ENCODE measurements around the gene GPBP1.
A peak's percentile ranks its signal among the peaks of the same experiment; 100 is the strongest.
"Not testable (repeated sequence)": the region's sequence is repeated elsewhere in the genome, so short reads cannot be mapped to it uniquely, and the experiment has no call there.

GPBP1 gene

DNA sequence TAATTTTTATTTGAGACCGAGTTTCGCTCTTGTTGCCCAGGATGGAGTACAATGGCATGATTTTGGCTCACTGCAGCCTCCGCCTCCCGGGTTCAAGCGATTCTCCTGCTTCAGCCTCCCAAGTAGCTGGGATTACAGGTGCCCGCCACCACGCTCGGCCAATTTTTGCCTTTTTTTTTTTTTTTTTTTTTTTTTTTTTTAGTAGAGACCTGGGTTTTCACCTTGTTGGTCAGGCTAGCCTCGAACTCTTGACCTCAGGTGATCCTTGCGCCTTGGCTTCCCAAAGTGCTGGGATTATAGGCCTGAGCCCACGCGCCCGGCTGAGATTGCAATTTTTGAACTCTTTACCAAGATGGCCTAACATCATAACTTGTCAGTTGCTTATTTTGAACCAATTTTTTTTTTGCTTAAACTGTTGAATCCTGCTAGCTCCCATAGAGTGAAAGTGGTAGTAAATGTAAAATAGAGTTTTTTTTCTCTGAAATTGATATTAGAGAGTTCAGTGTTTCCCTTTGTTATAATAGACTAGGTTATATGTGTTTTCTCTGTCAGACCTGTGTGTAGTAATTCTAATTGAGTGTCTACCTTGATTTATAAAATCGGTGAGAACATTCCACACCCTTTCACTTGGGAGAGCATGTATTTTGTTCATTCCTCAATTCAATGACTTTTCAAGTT lies 3.8 kb downstream of the GPBP1 start:
- DNase-seq: no peak

DNA sequence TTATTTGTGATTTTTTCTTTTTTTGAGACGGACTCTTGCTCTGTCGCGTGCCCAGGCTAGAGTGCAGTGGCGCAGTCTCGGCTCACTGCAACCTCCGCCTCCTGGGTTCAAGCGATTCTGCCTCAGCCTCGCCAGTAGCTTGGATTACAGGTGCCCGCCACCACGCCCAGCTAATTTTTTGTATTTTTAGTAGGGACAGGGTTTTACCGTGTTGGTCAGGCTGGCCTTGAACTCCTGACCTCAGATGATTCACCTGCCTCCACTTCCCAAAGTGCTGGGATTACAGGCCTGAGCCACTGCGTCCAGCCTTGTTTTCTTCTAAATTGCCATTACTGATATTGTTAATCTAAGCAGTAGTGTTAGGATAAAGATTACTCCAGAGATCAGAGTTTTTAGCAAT lies 4.4 kb downstream of the GPBP1 start:
- DNase-seq: not testable (repeated sequence)

DNA sequence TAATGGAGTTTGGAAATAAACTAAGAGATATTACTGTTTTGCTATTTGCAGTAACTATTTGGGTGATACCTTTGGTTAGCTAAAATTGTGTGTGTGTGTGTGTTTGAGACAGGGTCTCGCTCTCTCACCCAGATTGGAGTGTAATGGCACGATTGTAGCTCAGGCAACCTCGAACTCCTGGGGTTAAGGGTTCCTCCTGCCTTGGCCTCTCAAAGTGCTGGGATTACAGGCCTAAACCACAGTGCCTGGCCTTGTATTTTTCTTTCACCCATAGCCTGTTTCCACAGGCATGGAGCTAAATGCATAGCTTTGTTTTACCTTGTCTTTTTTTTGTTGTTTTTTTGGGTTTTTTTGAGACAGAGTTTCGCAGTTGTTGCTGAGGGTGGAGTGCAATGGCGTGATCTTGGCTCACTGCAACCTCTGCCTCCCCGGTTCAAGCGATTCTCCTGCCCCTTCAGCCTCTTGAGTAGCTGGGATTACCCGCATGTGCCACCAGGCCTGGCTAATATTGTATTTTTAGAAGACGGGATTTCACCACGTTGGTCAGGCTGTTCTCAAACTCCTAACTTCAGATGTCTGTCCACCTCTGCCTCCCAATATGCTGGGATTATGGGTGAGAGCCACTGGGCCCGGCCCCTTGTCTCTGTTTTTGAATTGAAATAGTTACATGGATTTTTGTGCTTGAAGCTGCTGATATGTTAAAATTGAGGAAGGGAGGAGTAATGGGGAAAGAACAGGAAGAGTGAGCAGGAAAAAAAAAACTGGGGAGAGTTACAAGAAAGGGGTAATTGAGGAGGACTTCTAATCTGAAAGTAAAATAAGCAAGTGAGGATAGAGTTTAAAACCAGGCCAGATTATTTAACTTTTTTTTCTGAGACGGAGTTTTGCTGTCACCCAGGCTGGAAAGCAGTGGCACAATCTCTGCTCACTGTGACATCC lies 5.7 kb downstream of the GPBP1 start:
- no peak for DNase-seq

DNA sequence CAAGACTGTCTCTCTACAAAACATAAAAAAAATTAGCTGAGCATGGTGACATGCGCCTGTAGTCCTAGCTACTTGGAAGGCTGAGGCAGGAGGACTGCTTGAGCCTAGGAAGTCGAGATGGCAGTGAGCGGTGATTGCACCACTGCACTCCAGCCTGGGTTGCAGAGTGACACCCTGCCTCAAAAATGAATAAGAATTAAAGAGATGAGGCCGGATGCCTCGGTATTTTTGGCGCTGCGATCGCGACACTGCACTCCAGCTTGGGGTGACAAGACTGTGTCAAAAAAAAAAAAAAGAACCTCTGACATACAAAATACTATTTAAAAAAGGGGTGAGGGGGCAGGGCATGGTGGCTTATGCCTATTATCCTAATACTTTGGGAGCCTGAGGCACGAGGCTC lies 7.3 kb downstream of the GPBP1 start:
- DNase-seq: no peak

DNA sequence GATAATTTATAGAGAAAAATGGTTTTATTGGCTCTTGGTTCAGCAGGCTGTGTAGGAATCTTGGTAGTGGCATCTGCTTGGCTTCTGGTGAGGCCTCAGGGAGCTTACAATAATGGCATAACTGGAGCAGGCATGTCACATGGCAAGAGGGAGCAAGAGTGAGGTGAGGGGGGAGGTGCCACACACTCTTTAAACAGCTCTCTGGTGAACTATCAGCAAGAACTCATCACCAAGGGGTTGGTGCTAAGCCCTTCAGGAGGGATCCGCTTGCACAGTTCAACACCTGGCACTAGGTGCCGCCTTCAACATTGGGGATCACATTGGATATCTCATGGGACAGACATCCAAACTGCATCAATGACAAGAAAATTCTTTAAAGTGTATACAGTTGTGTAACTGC lies 10.5 kb downstream of the GPBP1 start:
- no peak for DNase-seq

DNA sequence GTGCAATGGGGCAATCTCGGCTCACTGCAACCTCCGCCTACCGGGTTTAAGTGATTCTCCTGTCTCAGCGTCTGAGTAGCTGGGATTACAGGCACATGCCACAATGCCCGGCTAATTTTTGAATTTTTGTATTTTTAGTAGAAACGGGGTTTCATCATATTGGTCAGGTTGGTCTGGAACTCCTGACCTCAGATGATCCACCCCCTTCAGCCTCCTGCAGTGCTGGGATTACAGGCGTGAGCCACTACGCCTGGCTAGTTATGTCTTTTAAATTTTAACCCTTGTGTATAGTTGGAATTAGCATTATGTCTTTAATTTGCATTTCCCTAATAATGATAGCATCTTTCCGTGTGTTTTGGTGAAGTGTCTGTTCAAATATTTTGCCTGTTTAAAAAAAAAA lies 11.5 kb downstream of the GPBP1 start:
- no peak for DNase-seq

DNA sequence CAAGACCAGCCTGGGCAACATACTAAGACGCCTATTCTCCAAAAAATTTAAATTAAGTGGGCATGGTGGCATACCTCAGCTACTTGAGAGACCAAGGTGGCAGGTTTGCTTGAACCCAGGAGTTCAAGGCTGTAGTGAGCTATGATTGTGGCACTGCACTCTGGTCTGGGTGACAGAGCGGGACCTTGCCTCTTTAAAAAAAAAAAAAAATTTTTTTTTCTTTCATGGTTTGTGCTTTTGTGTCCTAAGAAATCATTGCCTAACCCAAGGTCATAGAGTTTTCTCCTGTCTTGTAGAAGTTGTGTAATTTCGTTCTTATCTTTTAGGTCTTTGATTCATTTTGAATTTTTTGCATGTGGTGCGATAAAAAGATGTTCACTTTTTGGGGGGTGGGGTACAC lies 12.3 kb downstream of the GPBP1 start:
- no peak for DNase-seq

DNA sequence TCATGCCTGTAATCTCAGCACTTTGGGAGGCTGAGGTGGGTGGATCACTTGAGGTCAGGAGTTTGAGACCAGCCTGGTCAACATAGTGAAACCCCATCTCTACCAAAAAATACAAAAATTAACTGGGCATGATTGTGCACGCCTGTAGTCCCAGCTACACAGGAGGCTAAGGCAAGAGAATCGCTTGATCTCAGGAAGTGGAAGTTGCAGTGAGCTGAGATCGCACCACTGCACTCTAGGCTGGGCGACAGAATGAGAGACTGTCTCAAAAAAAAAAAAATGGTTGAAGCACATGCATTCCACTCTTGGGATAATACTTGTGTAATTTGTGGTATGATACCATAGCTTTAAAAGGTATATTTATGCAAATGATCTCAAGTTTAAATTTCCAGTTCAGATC lies 14.1 kb downstream of the GPBP1 start:
- not testable (repeated sequence) for DNase-seq

DNA sequence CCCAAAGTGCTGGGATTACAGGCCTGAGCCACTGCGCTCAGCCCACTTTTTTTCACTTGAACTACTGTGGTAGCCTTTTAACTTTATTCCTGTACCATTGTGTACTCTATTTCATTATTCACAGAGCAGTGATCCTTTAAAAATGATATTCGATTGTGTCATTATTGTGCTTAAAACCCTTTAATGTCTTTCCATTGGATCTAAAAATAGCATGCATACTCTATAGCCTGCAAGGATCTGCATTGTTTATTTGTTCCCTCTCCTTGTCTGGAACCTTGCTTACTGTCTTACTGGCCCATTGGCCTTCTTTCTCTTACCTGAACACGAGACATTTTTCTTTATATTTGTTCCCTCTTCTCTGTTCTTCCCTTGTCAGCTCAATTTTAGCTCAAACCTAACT lies 15.7 kb downstream of the GPBP1 start:
- DNase-seq: no peak

DNA sequence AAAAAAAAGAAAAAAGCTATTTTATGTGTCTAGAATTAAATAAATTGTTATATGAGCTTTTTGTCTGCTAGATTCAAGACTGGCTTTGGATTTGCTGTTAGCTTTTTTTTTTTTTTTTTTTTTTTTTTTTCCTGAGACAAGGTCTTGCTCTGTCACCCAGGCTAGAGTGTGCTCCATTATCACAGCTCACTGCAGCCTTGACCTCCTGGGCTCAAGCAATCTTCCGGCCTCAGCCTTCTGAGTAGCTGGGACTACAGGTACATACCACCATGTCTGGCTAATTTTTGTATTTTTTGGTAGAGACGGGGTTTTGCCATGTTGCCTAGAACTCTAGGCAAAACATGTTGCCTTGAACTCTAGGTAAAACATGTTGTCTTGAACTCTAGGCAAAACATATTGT lies 16.7 kb downstream of the GPBP1 start:
- DNase-seq: no peak

DNA sequence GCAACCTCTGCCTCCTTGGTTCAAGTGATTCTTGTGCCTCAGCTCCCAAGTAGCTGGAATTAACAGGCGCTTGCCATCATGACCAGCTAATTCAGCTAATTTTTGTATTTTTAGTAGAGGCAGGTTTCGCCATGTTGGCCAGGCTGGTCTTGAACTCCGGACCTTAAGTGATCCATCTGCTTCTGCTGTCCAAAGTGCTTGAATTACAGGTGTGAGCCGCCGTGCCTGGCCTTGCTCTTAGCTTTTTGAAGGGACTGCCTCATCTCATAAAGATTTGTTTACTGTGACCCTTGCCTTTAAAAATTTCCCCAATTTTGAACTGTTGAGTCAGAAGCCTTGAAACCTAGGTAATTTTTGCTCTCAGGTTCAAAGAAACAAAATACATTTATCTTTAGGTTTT lies 17.3 kb downstream of the GPBP1 start:
- DNase-seq: no peak

DNA sequence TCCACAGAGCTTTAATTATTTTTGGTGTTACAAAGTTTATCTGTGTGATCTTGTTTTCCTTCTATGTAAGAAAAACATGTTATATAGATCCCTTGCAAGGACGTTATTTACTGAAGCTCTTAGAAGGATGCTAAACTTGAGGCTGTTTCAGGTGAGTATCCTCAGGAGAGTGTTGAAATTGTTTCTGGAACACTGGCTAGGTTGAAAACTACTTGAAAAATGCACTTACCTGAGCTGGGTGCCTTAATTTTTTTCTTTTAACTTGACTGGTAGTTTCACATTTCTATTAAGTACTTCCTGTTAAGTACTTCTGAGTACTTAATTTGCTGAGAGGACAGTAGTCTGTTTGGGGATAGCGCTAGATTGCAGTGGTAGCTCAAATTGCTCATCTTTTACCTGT lies 18.1 kb downstream of the GPBP1 start:
- no peak for DNase-seq

DNA sequence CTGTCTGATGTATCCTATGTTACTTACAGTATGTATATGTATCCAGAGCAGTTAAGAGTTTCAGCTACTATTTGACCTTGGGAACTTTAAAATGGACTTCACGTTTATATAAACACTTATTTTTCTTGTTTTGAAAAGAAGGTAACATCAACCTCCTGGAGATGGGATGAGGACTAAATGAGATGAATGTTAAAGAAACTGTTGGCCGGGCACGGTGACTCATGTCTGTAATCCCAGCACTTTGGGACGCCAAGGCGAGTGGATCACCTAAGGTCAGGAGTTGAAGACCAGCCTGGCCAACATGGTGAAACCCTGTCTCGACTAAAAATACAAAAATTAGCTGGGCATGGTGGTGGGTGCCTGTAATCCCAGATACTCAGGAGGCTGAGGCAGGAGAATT lies 19.0 kb downstream of the GPBP1 start:
- not testable (repeated sequence) for DNase-seq

DNA sequence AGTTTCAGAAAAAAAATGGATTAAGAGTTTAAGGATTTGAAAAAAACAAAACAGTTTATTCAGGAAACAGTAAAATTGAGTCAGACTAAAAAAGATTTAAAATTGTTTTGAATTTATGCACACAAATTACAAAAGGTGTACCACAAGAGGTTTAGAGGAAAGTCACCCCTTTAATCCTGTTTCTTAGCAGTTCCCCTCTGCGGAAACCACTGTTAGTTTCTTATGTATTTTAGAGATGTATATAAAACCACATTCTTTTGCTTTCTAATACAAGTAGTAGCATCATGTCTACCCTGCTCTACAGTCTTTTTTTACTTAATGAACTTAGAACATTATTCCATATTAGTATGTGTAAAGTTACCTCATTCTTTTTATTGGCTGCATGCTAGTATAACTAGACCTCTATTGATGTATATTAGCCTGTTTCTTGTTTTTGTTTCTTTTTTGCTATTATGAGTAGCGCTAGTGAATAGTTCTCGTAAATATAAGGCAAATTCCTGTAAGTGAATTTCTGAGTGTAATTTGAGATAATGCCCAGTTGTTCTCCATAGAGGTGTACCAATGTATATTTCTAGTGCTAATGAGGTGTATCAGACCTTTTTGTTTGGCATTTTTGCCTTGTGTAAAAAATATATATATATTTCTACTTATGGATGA lies 20.0 kb downstream of the GPBP1 start:
- DNase-seq: no peak

DNA sequence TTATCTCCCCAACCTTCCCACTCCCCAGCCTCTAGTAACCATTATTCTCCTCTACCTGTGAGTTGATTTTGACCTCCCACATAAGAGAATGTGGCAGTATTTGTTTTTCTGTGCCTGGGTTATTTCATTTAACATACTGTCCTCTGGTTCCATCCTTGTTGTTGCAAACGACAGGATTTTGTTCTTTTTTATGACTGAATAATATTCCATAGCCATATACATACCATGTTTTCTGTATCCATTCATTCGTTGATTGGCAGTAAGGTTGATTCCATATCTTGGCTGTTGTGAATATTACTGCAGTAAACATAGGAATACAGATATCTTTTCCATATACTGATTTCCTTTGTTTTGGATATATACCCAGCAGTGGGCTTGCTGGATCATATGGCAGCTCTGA lies 20.8 kb downstream of the GPBP1 start:
- DNase-seq: no peak

DNA sequence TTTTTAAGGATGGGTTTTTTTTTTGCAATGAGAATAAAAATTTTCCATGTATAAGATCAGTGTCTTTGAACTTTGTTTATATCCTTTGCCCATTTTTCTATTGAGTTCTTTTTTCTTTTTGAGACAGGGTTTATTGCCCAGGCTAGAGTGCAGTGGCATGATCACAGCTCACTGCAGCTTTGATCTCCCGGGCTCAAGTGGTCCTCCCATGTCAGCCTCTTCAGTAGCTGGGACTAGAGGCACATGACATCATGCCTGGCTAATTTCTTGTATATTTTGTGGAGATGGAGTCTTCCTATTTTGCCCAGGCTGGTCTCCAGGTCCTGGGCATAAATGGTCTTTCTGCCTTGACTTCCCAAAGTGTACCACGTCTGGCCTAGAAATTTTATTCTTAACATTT lies 21.2 kb downstream of the GPBP1 start:
- no peak for DNase-seq

DNA sequence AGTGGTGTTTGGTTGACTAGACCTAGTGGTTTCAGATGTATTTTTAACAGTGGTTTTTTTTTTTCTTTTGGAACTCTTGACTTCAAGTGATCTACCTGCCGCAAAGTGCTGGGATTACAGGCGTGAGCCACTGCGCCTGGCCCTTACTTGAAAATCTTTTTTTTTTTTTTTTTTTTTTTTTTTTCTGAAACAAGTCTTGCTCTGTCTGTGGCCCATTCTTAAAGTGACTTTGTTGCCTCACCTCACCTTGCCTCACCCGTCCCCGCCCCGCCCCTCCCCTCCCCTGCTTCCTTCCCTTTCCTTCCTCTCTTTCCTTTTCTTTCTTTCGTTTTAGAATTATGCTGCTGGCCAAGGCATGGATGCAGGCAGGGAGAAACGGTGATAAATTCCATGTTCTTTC lies 26.0 kb downstream of the GPBP1 start:
- DNase-seq: no peak

DNA sequence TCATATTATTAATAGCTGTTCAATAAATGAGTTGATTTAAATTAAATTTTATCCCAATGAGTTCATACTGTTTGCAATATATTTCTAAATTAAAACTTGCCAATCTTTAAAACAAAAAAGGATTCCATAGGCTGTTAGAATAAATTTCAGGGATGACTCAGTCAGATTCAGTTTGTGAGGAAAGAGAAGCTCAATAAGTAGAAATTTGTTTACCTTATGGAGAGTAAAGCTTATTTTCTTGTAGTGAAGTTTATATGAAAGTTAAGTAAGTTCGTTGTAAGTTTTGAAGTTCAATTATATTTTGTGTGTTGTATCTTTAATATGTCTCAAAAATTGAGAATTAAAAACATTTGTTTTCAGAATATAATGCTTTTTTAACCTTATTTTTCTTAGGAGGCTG lies 29.0 kb downstream of the GPBP1 start:
- peak; percentile 30 for DNase-seq

DNA sequence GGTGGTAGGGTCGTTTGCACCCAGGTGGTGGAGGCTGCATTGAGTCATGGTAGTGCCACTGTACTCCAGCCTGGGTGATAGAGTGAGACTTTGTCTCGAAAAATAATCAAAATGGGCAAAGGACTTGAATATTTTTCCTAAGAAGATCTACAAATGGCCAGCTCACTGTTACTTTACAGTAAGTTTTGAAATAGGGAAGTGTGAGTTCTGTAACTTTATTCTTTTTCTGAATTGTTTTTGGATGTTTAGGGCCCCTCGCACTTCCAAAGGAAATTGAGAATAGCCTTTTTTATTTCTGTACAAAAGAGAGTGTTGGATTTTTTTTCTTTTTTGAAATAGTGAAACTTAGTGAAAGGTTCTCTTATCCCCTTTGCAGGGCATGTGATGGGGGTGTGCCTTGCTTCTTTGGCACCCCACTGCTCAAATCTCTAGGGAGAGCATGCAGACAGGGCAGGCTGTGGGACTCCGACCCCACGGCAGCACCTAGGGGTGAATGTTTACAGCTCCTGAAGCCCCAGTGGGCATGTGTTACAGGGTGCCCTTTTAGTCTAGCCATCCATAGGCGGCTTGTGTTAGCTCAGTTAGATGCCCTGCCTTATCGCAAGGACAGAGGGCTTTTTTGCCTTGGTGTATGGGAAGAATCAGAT lies 33.3 kb downstream of the GPBP1 start:
- DNase-seq: no peak

DNA sequence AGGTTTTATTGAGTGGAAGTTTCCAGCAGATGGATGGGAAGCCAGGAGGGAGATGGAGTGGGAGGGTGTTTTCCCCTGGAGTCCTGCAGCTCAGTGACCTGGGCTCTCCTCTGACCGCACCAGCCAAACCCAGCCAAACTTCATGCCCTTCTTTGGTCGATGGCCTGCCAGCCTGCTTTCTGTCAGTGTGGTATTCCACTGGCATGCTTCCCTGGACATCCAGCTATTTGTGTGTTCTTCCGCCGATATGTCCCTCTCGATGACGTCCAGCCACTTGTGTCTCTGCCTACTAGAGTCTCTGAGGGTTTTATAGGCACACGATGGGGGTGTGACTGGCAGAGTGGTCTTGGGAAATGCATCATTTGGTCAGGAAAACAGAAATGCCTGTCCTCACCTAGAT lies 33.8 kb downstream of the GPBP1 start:
- no peak for DNase-seq

DNA sequence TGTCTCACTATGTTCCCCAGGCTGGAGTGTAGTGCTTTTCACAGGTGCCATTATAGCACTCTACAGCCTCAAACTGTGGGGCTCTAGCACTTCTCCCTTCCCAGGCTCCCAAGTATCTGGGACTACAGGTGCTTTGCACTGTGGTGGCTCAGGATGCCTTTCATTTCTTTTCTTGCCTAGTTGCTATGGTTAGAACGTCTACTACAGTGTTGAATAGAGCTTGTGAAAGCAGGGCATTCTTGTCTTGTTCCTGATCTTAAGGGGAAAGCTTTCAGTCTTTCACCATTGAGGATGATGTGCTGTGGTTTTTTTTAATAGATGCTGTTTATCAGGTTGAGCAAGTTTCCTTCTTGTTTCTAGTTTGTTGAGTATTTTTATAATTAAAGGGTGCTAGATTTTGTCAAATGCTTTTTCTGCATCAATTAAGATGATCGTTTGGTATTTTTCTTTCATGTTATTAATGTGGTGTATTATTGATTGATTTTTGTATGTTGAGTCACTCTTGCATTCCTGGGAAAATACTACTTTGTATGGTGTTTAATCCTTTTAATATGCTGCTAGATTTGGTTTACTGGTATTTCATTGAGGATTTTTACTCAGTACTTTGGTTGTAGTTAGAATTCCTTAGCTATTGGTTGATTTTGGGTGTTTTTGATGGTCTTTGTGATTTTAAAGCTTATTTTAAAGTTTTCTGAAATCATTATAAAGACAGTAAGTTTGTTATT lies 35.6 kb downstream of the GPBP1 start:
- DNase-seq: peak; percentile 28

DNA sequence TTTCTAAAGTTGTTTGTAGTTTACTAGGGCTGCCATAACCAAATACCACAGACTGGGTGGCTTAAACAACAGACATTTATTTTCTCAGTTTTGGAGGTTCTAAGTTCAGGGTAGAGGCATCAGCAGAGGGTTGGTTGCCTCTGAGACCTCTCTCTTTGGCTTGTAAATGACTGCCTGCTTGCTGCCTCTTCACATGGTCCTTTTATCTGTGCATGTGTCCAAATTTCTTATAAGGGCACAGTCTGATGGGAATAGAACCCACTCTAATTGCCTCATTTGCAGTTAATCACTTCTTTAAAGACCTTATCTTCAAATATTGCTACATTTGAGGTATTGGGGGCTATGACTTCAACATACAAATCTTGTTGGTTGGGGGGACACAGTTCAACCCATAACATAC lies 36.8 kb downstream of the GPBP1 start:
- no peak for DNase-seq

DNA sequence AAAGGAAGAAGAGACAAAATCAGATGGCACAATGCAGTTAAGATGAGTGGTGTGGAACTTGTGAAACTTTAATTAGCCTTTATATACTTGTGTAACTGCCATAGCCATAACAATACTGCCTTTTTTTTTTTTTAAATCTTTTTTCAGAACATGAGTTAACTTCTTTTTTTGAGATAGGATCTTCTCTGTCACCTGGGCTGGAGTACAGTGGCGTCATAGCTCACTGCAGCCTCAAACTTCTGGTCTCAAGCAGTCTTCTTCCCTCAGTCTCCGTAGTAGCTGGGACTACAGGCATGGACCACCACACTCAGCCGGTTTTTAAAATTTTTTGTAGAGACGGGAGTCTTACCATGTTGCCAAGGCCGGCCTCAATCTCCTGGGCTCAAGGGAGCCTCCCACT lies 37.2 kb downstream of the GPBP1 start:
- no peak for DNase-seq

Data from HCEC 1CT (cell line).